Mesenchymal stem cell (in vitro differentiated cells and primary cell): ENCODE results near the gene TEC.

Experiments used
- DNase-seq: peaks from one replicate; pipeline ENCODE4 v3.0.0-alpha.2; 2013
- H2AFZ ChIP-seq: one replicate; pipeline ENCODE4 v1.6.1; 2013; ENCODE audit warnings: low read depth, mild to moderate bottlenecking, control low read depth, inconsistent platforms, low read length, moderate library complexity
- H2AK5ac ChIP-seq: 2 replicates; pipeline ENCODE4 v1.6.1; 2013; ENCODE audit warnings: low read length, moderate library complexity, mild to moderate bottlenecking, inconsistent platforms; ENCODE audit not compliant: severe bottlenecking
- H2BK120ac ChIP-seq: one replicate; pipeline ENCODE4 v1.6.1; 2013; ENCODE audit warnings: low read depth, mild to moderate bottlenecking, inconsistent platforms, low read length, moderate library complexity
- H2BK12ac ChIP-seq, 2 experiments: one replicate each; pipeline ENCODE4 v1.6.1; 2013; ENCODE audit warnings: inconsistent platforms in 2 of 2, low read length in 2 of 2, mild to moderate bottlenecking in 2 of 2, moderate library complexity in 2 of 2, control low read depth in 1 of 2
- H2BK15ac ChIP-seq: one replicate; pipeline ENCODE4 v1.6.1; 2013; ENCODE audit warnings: mild to moderate bottlenecking, low read depth, inconsistent platforms; ENCODE audit not compliant: poor library complexity, severe bottlenecking
- H2BK5ac ChIP-seq: 2 replicates; pipeline ENCODE4 v1.6.1; 2013; ENCODE audit warnings: low read depth, mild to moderate bottlenecking, low read length, control low read depth, inconsistent platforms; ENCODE audit not compliant: poor library complexity, severe bottlenecking
- H3K14ac ChIP-seq, 2 experiments: one replicate each; pipeline ENCODE4 v1.6.1; 2013; ENCODE audit warnings: inconsistent platforms in 2 of 2, low read length in 2 of 2, control low read depth in 1 of 2, mild to moderate bottlenecking in 1 of 2, moderate library complexity in 1 of 2
- H3K18ac ChIP-seq, 2 experiments: one replicate each; pipeline ENCODE4 v1.6.1; 2013; ENCODE audit warnings: inconsistent platforms in 2 of 2, low read length in 2 of 2, control low read depth in 1 of 2, low read depth in 1 of 2, mild to moderate bottlenecking in 1 of 2
- H3K23ac ChIP-seq, 2 experiments: one replicate each; pipeline ENCODE4 v1.6.1; 2013; ENCODE audit warnings: inconsistent platforms in 2 of 2, low read length in 2 of 2, mild to moderate bottlenecking in 2 of 2, moderate library complexity in 2 of 2, control low read depth in 1 of 2
- H3K27ac ChIP-seq: 2 replicates; pipeline ENCODE4 v1.5.1; 2013; ENCODE audit warnings: mild to moderate bottlenecking, moderate library complexity, low read length, control low read depth, inconsistent platforms; ENCODE audit not compliant: poor library complexity, severe bottlenecking
- H3K27me3 ChIP-seq, 2 experiments: 2 replicates each; pipeline versions ENCODE4 v1.6.1 to v1.7.0; 2013; ENCODE audit warnings: low read length in 2 of 2, mild to moderate bottlenecking in 2 of 2, moderate library complexity in 2 of 2, control low read depth in 1 of 2, inconsistent platforms in 1 of 2; ENCODE audit not compliant: control insufficient read depth in 1 of 2, insufficient read depth in 1 of 2
- H3K36me3 ChIP-seq, 2 experiments: 2 replicates each; pipeline versions ENCODE4 v1.6.1 to v1.7.0; 2013; ENCODE audit warnings: low read length in 2 of 2, control low read depth in 1 of 2, inconsistent platforms in 1 of 2, low read depth in 1 of 2, mild to moderate bottlenecking in 1 of 2; ENCODE audit not compliant: insufficient read depth in 2 of 2, control insufficient read depth in 1 of 2
- H3K4ac ChIP-seq, 2 experiments: one replicate each; pipeline ENCODE4 v1.6.1; 2013; ENCODE audit warnings: inconsistent platforms in 2 of 2, low read length in 2 of 2, mild to moderate bottlenecking in 2 of 2, moderate library complexity in 2 of 2, control low read depth in 1 of 2, low read depth in 1 of 2
- H3K4me1 ChIP-seq: 2 replicates; pipeline ENCODE4 v1.6.1; 2013; ENCODE audit warnings: low read depth, low read length, control low read depth; ENCODE audit not compliant: control insufficient read depth, insufficient read depth
- H3K4me2 ChIP-seq: 2 replicates; pipeline ENCODE4 v1.6.1; 2013; ENCODE audit warnings: low read length, mild to moderate bottlenecking, inconsistent platforms; ENCODE audit not compliant: poor library complexity, severe bottlenecking
- H3K4me3 ChIP-seq, 2 experiments: 2 replicates each; pipeline versions ENCODE4 v1.5.1 to v1.7.0; 2013; ENCODE audit warnings: low read length in 2 of 2, mild to moderate bottlenecking in 2 of 2, control low read depth in 1 of 2, low read depth in 1 of 2; ENCODE audit not compliant: insufficient read depth in 1 of 2
- H3K79me1 ChIP-seq: replicated peaks from 2 replicates; pipeline ENCODE4 v1.6.1; 2013; ENCODE audit warnings: mild to moderate bottlenecking, control low read depth, low read length, inconsistent platforms; ENCODE audit not compliant: poor library complexity, severe bottlenecking
- H3K9ac ChIP-seq: 2 replicates; pipeline ENCODE4 v1.7.0; 2013; ENCODE audit warnings: mild to moderate bottlenecking, low read length, moderate library complexity
- H3K9me3 ChIP-seq: 2 replicates; pipeline ENCODE4 v1.7.0; 2013; ENCODE audit warnings: mild to moderate bottlenecking, low read length; ENCODE audit not compliant: control insufficient read depth
- H4K8ac ChIP-seq: one replicate; pipeline ENCODE4 v1.6.1; 2013; ENCODE audit warnings: inconsistent platforms, mild to moderate bottlenecking, low read length, moderate library complexity
- H4K91ac ChIP-seq: one replicate; pipeline ENCODE4 v1.6.1; 2013; ENCODE audit warnings: mild to moderate bottlenecking, low read length, inconsistent platforms
- WGBS: methylation state at CpG from one replicate; pipeline ENCODE4 v1.1.7; 2013; ENCODE audit warnings: mixed read lengths; 5-methylcytosine and 5-hydroxymethylcytosine counted together

Gene TEC

GRCh38 chr4:48118081-48118480, 151.6 kb downstream of the TEC start:
- Histone ChIP-seq H3K4me1 (no peaks in the 10 kb centered on the region), H3K18ac (no peak overlapping the region), H2AFZ (no peak overlapping the region), H3K4ac (no peak overlapping the region), H4K8ac (no peak overlapping the region), H3K4me3 (no peak overlapping the region), H2BK120ac (no peak overlapping the region), H2BK12ac (no peak overlapping the region), H3K36me3 (no peaks in the 10 kb centered on the region), H3K4me2 (no peak overlapping the region), H3K9me3 (no peaks in the 10 kb centered on the region), H3K9ac (no peak overlapping the region), H3K23ac (no peak overlapping the region), H3K27me3 (no peaks in the 10 kb centered on the region), H2BK5ac (no peak overlapping the region), H3K79me1 (no peaks in the 10 kb centered on the region), H2BK15ac (no peak overlapping the region), H3K14ac (no peak overlapping the region), H3K27ac (no peak overlapping the region), H2AK5ac (no peak overlapping the region), H4K91ac (no peak overlapping the region)
- no CpG with 5 or more reads among the region's 2 CpGs for WGBS
- no peak for DNase-seq

- H3K18ac ChIP-seq: no peak overlapping the region
- no peak overlapping the region for H3K27ac ChIP-seq
- no peak overlapping the region for H2AFZ ChIP-seq
- no peak overlapping the region for H2BK5ac ChIP-seq
- H2AK5ac ChIP-seq: no peak overlapping the region
- no peak for DNase-seq
- no peaks in the 10 kb centered on the region for H3K36me3 ChIP-seq
- WGBS: 82% methylated on average over 3 of the region's 3 CpGs
- no peak overlapping the region for H3K23ac ChIP-seq
- no peaks in the 10 kb centered on the region for H3K79me1 ChIP-seq
- no peaks in the 10 kb centered on the region for H3K27me3 ChIP-seq
- no peaks in the 10 kb centered on the region for H3K4me1 ChIP-seq
- H4K8ac ChIP-seq: no peak overlapping the region
- no peak overlapping the region for H2BK15ac ChIP-seq
- no peak overlapping the region for H3K4ac ChIP-seq
- H3K9ac ChIP-seq: no peak overlapping the region
- H2BK120ac ChIP-seq: no peak overlapping the region
- no peak overlapping the region for H3K4me2 ChIP-seq
- H3K14ac ChIP-seq: peak overlapping the region in 1 of 2 experiments; percentile 14
- no peak overlapping the region for H3K4me3 ChIP-seq
- no peak overlapping the region for H4K91ac ChIP-seq
- no peak overlapping the region for H2BK12ac ChIP-seq
- no peaks in the 10 kb centered on the region for H3K9me3 ChIP-seq
Measured at GRCh38 chr4:48116582-48116981, 153.1 kb downstream of the TEC start.

GRCh38 chr4:48114412-48114811, 155.2 kb downstream of the TEC start:
- no peak for DNase-seq
- Histone ChIP-seq H3K36me3 (no peaks in the 10 kb centered on the region), H3K23ac (no peak overlapping the region), H3K27me3 (no peaks in the 10 kb centered on the region), H3K18ac (no peak overlapping the region), H3K14ac (no peak overlapping the region), H3K4me2 (no peak overlapping the region), H3K4me3 (no peak overlapping the region), H2BK12ac (no peak overlapping the region), H3K4me1 (no peaks in the 10 kb centered on the region), H2AFZ (no peak overlapping the region), H3K9me3 (no peaks in the 10 kb centered on the region), H3K4ac (no peak overlapping the region), H2BK15ac (no peak overlapping the region), H2BK120ac (no peak overlapping the region), H3K27ac (no peak overlapping the region), H4K8ac (no peak overlapping the region), H3K9ac (no peak overlapping the region), H4K91ac (no peak overlapping the region), H3K79me1 (no peaks in the 10 kb centered on the region), H2AK5ac (no peak overlapping the region), H2BK5ac (no peak overlapping the region)
- WGBS: 93% methylated on average over 3 of the region's 6 CpGs

DNA sequence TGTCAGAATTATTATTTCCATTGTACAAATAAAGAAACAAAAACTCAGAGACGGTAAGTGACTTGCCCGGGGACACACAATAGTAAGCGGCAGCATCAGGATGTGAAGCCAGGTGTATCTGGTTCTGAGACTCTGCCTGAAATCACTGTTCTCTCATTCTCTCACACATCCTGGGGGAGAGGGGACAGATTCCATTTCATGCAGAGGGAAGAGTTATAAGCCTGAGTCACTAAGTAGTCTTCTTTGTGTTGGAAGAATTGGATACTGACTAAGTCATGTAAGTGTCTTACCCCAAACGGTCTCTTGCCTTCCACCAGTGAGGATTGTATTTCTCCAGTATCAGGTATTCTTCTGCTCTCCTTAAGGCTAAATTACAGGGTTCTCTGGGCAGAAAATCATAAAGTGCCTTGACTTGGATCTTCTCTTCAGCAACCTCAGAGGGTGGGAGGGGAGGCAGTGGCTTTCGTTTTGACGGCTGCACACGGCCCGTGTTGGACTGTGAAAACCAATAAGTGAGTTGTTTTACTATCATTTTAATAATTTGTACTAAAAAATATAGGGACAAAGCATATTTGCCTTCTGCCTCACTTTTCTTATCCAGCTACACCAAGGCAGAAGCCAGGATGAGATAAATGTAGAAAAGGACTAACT, 157.5 kb downstream of the TEC start:
- H3K9me3 ChIP-seq: no peaks in the 10 kb centered on the region
- H3K27ac ChIP-seq: no peak overlapping the region
- no peak overlapping the region for H2BK5ac ChIP-seq
- no peak overlapping the region for H2BK12ac ChIP-seq
- no peak for DNase-seq
- H3K9ac ChIP-seq: peak overlapping the region; percentile 13
- no peak overlapping the region for H2AK5ac ChIP-seq
- H3K23ac ChIP-seq: no peak overlapping the region
- no peak overlapping the region for H3K4me3 ChIP-seq
- H3K79me1 ChIP-seq: no peaks in the 10 kb centered on the region
- H3K14ac ChIP-seq: no peak overlapping the region
- H2BK15ac ChIP-seq: no peak overlapping the region
- no peak overlapping the region for H3K18ac ChIP-seq
- H3K4me2 ChIP-seq: no peak overlapping the region
- H4K91ac ChIP-seq: no peak overlapping the region
- WGBS: 79% methylated on average over 3 of the region's 8 CpGs
- H2AFZ ChIP-seq: no peak overlapping the region
- H4K8ac ChIP-seq: no peak overlapping the region
- H3K4ac ChIP-seq: no peak overlapping the region
- H3K27me3 ChIP-seq: no peaks in the 10 kb centered on the region
- no peak overlapping the region for H2BK120ac ChIP-seq
- H3K4me1 ChIP-seq: no peaks in the 10 kb centered on the region
- H3K36me3 ChIP-seq: no peaks in the 10 kb centered on the region
